Upper lobe of left lung (tissue), 4 donors: ENCODE data around the gene KLK14.

Source experiments
- POLR2A ChIP-seq, 4 donors: fragments of 450-650 bp; IDR thresholded peaks; one replicate each; pipeline ENCODE4 v1.5.1; 2016 to 2017; ENCODE audit warnings: antibody characterized with exemption in 4 of 4, mild to moderate bottlenecking in 2 of 4
- POLR2AphosphoS5 ChIP-seq, 2 donors: sonication (generic); formaldehyde crosslinking; IDR thresholded peaks; one replicate each; pipeline ENCODE4 v1.5.1; 2017; ENCODE audit warnings: antibody characterized with exemption in 2 of 2
- TF ChIP-seq, protein P1 (sequence below), 6 experiments: fragments of 450-650 bp in 4 of 6; fragments of 200-600 bp in 2 of 6; sonication (generic) in 2 of 6; IDR thresholded peaks; one replicate each; pipeline ENCODE4 v1.5.1; 2016 to 2019; ENCODE audit warnings: antibody characterized with exemption in 6 of 6

DNA sequence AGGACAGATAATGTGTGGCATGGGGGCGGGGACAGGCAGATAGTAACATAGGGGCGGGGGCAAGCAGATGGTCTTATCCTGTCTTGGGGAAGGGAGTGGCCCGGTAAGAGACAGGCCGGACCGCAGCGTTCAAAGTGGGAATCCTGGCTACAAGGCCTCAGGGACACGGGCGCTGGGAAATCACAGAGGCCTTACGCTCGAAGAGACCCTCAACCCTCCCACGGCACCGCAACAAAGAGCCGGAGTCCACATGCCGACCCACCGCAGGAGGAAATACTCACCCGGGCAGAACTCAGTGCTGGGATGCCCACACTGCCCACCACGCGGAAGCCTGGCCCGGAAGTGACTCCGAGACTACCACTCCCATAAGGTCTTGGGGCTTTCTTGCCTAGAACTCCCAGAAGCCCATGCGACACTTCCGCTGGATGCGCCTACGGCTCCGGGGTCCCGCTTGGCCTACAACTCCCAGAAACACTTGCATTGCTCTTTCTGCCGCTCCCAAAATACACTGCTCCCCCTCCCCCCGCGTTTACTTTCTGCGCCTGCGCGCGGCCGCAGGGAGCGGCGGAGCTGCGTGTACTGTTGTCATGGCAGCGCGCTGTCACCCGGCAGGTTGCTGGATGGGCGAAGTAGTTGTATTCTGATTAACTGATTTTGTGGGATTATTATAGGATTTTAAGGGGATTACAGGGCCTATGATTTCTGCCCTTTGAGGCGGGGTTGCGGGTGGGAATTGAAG, 25.5 kb upstream of the KLK14 start, which contains the start of gene CTU1:
- TF ChIP-seq, protein P1, sequence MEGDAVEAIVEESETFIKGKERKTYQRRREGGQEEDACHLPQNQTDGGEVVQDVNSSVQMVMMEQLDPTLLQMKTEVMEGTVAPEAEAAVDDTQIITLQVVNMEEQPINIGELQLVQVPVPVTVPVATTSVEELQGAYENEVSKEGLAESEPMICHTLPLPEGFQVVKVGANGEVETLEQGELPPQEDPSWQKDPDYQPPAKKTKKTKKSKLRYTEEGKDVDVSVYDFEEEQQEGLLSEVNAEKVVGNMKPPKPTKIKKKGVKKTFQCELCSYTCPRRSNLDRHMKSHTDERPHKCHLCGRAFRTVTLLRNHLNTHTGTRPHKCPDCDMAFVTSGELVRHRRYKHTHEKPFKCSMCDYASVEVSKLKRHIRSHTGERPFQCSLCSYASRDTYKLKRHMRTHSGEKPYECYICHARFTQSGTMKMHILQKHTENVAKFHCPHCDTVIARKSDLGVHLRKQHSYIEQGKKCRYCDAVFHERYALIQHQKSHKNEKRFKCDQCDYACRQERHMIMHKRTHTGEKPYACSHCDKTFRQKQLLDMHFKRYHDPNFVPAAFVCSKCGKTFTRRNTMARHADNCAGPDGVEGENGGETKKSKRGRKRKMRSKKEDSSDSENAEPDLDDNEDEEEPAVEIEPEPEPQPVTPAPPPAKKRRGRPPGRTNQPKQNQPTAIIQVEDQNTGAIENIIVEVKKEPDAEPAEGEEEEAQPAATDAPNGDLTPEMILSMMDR (IDR thresholded peaks at IDR 0.05), result peak in 4 of 6 experiments; percentile 33 to 61 (median 42)
- peak in 2 of 4 donors; percentile 61 to 71 for TF ChIP-seq POLR2A (IDR thresholded peaks at IDR 0.05)
- peak; percentile 81 to 85 for TF ChIP-seq POLR2AphosphoS5 (IDR thresholded peaks at IDR 0.05)
